Measurements from ENCODE around the gene ALDH1L2. TPM values are rescaled to one million over a fixed set of nuclear protein-coding genes. Genes with fewer than 3 reads are reported as not detected.

The ALDH1L2 gene
- total and polyA plus RNA-seq, 9 of the 15 experiments (the other 6 are each of a cell fraction or from before 2014, with no cell fraction given), result 1.1 to 9.9 (median 3.8) TPM

GRCh38 chr12:105120551-105120950, 36.3 kb upstream of the ALDH1L2 start (continued):
- TF ChIP-seq ARID3A (IDR thresholded peaks at IDR 0.05; ENCODE audit: borderline replicate concordance, low read depth, low read length), result no peak
- TF ChIP-seq ZNF354B (CRISPR knock-in tag; IDR thresholded peaks at IDR 0.05), result no peak
- no peak for TF ChIP-seq NCOA1 (IDR thresholded peaks at IDR 0.05; ENCODE audit: low read depth)
- TF ChIP-seq, protein P1, sequence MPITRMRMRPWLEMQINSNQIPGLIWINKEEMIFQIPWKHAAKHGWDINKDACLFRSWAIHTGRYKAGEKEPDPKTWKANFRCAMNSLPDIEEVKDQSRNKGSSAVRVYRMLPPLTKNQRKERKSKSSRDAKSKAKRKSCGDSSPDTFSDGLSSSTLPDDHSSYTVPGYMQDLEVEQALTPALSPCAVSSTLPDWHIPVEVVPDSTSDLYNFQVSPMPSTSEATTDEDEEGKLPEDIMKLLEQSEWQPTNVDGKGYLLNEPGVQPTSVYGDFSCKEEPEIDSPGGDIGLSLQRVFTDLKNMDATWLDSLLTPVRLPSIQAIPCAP (CRISPR knock-in tag; IDR thresholded peaks at IDR 0.05; ENCODE audit: borderline replicate concordance), result no peak
- TF ChIP-seq ZNF280A (IDR thresholded peaks at IDR 0.05; ENCODE audit: low read depth, partially characterized antibody), result no peak
- TF ChIP-seq YBX1 (IDR thresholded peaks at IDR 0.05), result no peak
- no peak for TF ChIP-seq MEF2A (IDR thresholded peaks at IDR 0.05; ENCODE audit: control insufficient read depth, low read depth, low read length)
- peak; percentile 63; the same call in 1 of the 2 replicates for TF ChIP-seq MAFF (IDR thresholded peaks at IDR 0.05; ENCODE audit: low read length)
- peak; percentile 79 for TF ChIP-seq JUND (IDR thresholded peaks at IDR 0.05; ENCODE audit: borderline replicate concordance, low read depth, low read length)
- TF ChIP-seq JUND (tag; IDR thresholded peaks at IDR 0.05; ENCODE audit: borderline replicate concordance, low read depth, low read length), result peak; percentile 82; the same call in 2 of the 3 replicates
- TF ChIP-seq POLR2AphosphoS5 (IDR thresholded peaks at IDR 0.05; ENCODE audit: control insufficient read depth, insufficient read depth, low read depth, low read length), result no peak
- TF ChIP-seq MTA3 (IDR thresholded peaks at IDR 0.05; ENCODE audit: borderline replicate concordance), result no peak
- TF ChIP-seq TBL1XR1 (IDR thresholded peaks at IDR 0.05; ENCODE audit: low read length in 2 of 2), result no peak
- TF ChIP-seq NFIX (CRISPR knock-in tag; IDR thresholded peaks at IDR 0.05; ENCODE audit: low read depth), result no peak
- no peak for TF ChIP-seq PHF20 (IDR thresholded peaks at IDR 0.05; ENCODE audit: partially characterized antibody)
- TF ChIP-seq FOSL1 (tag; conservative IDR thresholded peaks at IDR 0.05), result peak; percentile 61
- TF ChIP-seq ZNF584 (CRISPR knock-in tag; IDR thresholded peaks at IDR 0.05; ENCODE audit: low read depth), result no peak
- no peak for TF ChIP-seq ZNF143 (CRISPR knock-in tag; IDR thresholded peaks at IDR 0.05)
- no peak for TF ChIP-seq JUNB (CRISPR knock-in tag; conservative IDR thresholded peaks at IDR 0.05)
- no peak for TF ChIP-seq XRCC5 (IDR thresholded peaks at IDR 0.05; ENCODE audit: low read depth, low read length)
- no peak for TF ChIP-seq SMAD4 (CRISPR knock-in tag; conservative IDR thresholded peaks at IDR 0.05)
- TF ChIP-seq BCL6 (CRISPR knock-in tag; IDR thresholded peaks at IDR 0.05), result no peak
- no peak for TF ChIP-seq SP2 (IDR thresholded peaks at IDR 0.05; ENCODE audit: extremely low read depth, low read depth, low read length, poor library complexity, severe bottlenecking)
- TF ChIP-seq ZNF263 (CRISPR knock-in tag; IDR thresholded peaks at IDR 0.05; ENCODE audit: borderline replicate concordance), result no peak
- TF ChIP-seq MAFG (tag; conservative IDR thresholded peaks at IDR 0.05), result peak; percentile 92
- TF ChIP-seq ZKSCAN1 (IDR thresholded peaks at IDR 0.05; ENCODE audit: low read depth, low read length), result no peak
- no peak for TF ChIP-seq COPS2 (conservative IDR thresholded peaks at IDR 0.05)

Measured in K562 (cell line).